Inflammatory macrophage treated with lipopolysaccharide for 4 hours (primary cell): ENCODE measurements around the gene TBX6.
"Not testable (repeated sequence)": the region's sequence is repeated elsewhere in the genome, so short reads cannot be mapped to it uniquely, and the experiment has no call there.

Experiments used
- DNase-seq: peaks from one replicate; pipeline ENCODE4 v3.0.0-alpha.2; 2020

Gene TBX6

GRCh38 chr16:30065943-30066760 is 25.6 kb downstream of the TBX6 start:
- peak; percentile 73 for DNase-seq

- DNase-seq: peak; percentile 99
Measured at GRCh38 chr16:30065102-30065942, 26.4 kb downstream of the TBX6 start, which contains the start of gene ALDOA. ALDOA (plus strand) TSS chr16:30065760; CDS start chr16:30066898, 1,138 bp downstream.

- DNase-seq: no peak
Measured at GRCh38 chr16:30064729-30065101, 27.0 kb downstream of the TBX6 start.

- peak; percentile 35 for DNase-seq
Measured at GRCh38 chr16:30063893-30064728, 27.6 kb downstream of the TBX6 start.

- DNase-seq: no peak
Measured at GRCh38 chr16:30063278-30063892, 28.3 kb downstream of the TBX6 start.

GRCh38 chr16:30060836-30061554 is 30.7 kb downstream of the TBX6 start:
- no peak for DNase-seq

- DNase-seq: no peak
Measured at GRCh38 chr16:30060346-30060745, 31.4 kb downstream of the TBX6 start.

GRCh38 chr16:30054959-30055553 is 36.7 kb downstream of the TBX6 start:
- DNase-seq: peak; percentile 41

GRCh38 chr16:30054451-30054850 is 37.3 kb downstream of the TBX6 start:
- no peak for DNase-seq

- no peak for DNase-seq
Measured at GRCh38 chr16:30053376-30054015, 38.2 kb downstream of the TBX6 start.

GRCh38 chr16:30052671-30053372 is 38.9 kb downstream of the TBX6 start:
- peak; percentile 92 for DNase-seq

- no peak for DNase-seq
Measured at GRCh38 chr16:30051518-30051917, 40.2 kb downstream of the TBX6 start.

GRCh38 chr16:30049871-30050270 is 41.9 kb downstream of the TBX6 start:
- DNase-seq: no peak

- DNase-seq: no peak
Measured at GRCh38 chr16:30046588-30046987, 45.1 kb downstream of the TBX6 start.

- no peak for DNase-seq
Measured at GRCh38 chr16:30046178-30046577, 45.5 kb downstream of the TBX6 start.

- DNase-seq: peak; percentile 47
Measured at GRCh38 chr16:30041841-30042240, 49.9 kb downstream of the TBX6 start.

GRCh38 chr16:30040690-30041089 is 51.0 kb downstream of the TBX6 start:
- not testable (repeated sequence) for DNase-seq

- DNase-seq: peak; percentile 45
Measured at GRCh38 chr16:30040221-30040620, 51.5 kb downstream of the TBX6 start.
